LNCAP (cell line): ENCODE data around the gene PRKAR1B.

Experiments
- TF ChIP-seq, protein P1 (sequence below): fragments of 450-650 bp; IDR thresholded peaks from 2 replicates; pipeline ENCODE4 v1.5.1; 2017; ENCODE audit warnings: mild to moderate bottlenecking

The PRKAR1B gene

DNA sequence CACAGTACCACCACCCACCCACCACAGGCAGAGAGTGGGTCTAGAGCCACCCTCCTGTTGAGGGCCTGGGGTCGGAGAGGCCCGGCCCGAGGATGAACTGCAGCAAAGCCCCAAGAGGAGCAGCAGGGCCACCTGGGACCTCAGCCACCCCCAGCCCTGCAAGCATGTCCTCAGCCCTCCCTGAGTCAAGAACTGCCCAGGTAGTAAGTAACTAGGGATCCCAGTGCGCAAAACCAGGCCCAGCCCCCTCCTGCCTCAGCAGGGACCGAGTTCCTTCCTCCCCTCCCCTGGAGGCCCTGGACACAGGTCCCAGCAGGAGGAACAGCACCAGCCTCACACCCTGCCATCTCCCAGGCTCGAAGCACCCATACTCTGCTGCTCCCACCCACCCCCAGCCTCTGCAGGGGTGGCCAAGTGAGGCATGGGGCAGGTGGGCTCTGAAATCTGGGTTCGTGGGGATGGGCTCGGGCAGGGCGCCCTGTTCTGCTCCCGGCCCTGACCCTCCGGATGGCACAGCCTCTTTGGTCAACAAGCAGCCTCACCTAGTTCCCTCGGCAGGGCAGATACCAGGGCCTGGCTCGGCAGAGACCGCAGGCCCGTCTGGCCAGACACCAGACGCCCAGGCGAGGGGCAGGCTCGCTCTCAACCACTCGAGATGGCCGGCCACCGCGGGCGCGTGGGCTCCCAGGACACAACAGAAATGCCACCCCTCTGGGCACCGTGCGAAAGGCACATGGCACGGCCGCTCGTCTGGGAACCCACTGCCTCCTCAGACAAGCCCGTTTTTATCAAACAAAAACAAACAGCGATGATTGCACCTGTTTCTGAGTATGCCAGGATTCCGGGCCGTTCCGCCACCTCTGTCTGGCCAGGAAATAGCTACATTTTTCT, 222.6 kb downstream of the PRKAR1B start:
- TF ChIP-seq, protein P1, sequence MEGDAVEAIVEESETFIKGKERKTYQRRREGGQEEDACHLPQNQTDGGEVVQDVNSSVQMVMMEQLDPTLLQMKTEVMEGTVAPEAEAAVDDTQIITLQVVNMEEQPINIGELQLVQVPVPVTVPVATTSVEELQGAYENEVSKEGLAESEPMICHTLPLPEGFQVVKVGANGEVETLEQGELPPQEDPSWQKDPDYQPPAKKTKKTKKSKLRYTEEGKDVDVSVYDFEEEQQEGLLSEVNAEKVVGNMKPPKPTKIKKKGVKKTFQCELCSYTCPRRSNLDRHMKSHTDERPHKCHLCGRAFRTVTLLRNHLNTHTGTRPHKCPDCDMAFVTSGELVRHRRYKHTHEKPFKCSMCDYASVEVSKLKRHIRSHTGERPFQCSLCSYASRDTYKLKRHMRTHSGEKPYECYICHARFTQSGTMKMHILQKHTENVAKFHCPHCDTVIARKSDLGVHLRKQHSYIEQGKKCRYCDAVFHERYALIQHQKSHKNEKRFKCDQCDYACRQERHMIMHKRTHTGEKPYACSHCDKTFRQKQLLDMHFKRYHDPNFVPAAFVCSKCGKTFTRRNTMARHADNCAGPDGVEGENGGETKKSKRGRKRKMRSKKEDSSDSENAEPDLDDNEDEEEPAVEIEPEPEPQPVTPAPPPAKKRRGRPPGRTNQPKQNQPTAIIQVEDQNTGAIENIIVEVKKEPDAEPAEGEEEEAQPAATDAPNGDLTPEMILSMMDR: no peak

DNA sequence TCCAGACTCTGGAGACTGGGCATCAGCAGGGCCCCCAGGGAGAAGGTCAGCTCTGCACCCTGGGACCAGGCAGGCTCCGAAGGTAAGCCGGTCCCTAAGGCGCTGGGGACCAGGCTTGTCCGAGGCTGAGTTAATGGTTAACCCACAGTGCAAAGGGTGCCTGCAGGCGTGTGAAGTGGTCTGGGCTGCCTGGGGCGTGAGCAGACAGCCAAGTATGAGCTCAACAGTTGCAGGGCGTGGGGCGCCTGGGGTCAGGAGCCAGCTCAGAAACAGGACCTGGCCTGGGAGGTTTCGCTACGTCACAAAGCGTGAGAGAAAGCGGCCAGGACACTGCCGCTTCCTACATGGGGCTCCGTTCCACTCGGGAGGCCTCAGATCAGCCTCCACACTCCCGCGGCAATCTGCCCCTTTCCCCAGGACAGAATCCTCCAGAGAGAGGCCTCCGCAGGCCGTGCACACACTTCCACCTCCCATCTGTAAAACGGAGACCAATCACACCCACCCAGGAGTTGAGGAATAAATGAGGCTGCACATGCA, 223.4 kb downstream of the PRKAR1B start:
- TF ChIP-seq, protein P1: no peak

DNA sequence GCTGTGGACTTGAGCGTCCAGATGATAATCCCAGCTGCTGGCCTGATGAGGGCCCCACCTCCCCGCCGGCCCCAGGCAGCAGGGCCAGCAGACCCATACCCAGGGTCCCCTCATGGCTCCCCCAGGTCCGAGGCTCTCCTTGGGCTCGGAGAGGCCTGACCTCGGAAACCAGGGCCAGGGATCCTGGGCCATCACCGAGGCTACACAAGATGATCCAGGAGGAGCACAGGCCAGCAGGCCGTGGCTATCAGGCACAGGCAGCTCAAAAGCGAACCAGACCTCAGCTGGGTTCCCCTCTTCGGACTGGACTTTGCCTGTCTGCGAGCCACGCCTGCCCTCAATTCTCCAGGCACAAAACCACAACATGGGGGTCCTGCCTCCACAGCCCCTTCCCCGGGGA, 224.8 kb downstream of the PRKAR1B start:
- TF ChIP-seq, protein P1: no peak

DNA sequence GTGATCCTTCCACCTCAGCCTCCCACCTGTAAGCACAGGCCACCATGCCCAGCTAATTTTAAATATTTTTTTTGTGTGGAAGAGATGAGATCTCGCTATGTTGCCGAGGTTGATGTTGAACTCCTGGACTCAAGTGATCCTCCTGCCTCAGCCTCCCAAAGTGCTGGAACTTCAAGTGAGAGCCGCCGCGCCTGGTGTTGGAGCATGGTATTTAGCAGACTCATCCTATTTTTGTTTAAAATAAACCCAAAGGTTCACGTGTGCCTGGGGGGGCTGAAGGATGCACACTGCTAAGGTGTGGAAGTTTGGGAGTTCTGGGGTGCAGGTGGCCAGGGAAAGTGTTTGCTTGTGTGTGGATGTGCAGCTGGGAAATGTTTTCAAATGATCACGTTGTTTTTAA, 225.6 kb downstream of the PRKAR1B start:
- TF ChIP-seq, protein P1: no peak

DNA sequence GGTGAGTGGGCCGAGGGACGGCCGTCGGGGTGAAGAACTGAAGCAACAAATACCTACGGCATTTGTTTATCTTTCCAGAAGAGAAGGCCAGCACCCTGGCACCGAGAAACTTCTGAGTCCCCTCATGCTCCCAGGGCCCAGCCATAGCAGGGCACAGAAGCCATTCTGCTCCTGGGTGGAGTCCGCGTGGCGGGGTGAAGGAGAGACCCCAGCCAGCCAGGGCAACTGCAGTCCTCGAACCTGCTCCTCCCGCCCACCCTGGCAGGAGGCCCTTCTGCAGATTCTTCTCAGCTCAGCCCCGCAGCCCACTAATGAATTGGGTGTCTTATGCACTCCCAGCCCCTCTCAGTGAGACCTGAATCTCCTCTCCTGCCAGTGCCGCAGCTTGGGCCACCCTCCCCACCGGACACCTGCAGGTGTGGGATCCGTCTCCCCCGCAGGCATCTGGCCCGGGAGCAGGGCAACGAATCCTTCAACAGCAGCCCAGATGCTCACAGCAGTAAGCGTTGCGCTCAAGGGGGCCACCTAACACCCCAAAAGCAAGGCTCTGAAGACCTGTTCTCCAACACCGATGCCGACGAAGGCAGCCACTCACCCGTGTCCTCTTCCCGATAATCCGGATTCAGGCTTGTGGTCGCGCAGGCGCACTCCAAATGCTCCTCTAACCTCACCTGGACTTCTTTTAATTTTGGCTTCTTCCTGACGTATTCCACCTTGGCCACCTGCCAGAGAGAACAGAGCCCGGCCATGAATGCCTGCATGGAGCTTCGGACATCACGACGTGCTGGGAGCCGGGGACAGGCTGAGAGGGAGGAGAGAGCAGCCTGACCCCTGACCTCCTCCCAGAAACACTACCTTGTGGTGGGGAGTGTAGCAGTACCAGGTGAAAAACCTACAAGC, 226.3 kb downstream of the PRKAR1B start:
- TF ChIP-seq, protein P1: no peak

DNA sequence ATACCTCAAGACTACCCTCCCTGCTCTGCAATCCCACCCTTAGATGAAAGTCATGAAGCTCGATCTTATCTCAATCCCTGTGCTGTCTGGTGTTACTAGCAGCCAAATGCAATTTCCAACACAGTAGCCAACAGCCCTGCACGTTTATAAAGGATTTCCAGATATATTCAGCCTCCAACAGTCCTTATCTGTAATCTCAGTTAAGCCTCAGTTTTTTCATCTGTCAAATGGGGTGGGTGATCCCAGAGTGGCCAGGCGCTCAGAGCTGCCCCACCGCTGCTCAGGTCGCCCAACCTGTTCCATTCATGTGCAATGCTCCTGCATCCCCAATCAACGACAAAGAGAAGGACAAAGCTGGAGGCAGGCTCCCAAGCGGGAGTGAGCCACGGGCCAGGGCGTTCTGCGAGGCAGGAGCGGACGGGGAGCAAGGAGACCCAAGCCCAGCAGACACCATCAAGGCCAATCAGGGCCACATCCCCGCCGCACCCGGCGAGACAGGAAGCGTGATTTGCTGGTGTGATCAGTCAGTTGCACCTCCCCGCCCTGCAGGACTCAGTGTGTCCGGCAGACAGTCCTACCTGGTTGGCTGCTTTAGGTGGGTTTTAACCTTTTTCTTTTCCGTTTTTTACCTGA, 227.1 kb downstream of the PRKAR1B start:
- TF ChIP-seq, protein P1: no peak
